Hepatocyte (in vitro differentiated cells): ENCODE data around the gene MBTPS1. TPM values are rescaled to one million over a fixed set of nuclear protein-coding genes. Genes with fewer than 3 reads are reported as not detected.

Experiments
- DNase-seq: peaks from one replicate; pipeline ENCODE4 v3.0.0-alpha.2; 2016; ENCODE audit warnings: low spot score
- H2AFZ ChIP-seq: fragments of 200-600 bp; sonication (generic); 2 replicates; pipeline ENCODE4 v1.6.0; 2016; ENCODE audit warnings: antibody characterized with exemption, mild to moderate bottlenecking
- H3K27ac ChIP-seq: fragments of 200-600 bp; sonication (generic); 2 replicates; pipeline ENCODE4 v1.5.1; 2016; ENCODE audit warnings: mild to moderate bottlenecking
- H3K27me3 ChIP-seq: fragments of 200-600 bp; sonication (generic); 2 replicates; pipeline ENCODE4 v1.6.1; 2016
- H3K36me3 ChIP-seq: fragments of 200-600 bp; sonication (generic); replicated peaks from 2 replicates; pipeline ENCODE4 v1.5.1; 2016; ENCODE audit warnings: low read depth; ENCODE audit not compliant: insufficient read depth
- H3K4me1 ChIP-seq: fragments of 200-600 bp; sonication (generic); 2 replicates; pipeline ENCODE4 v1.5.1; 2016; ENCODE audit warnings: mild to moderate bottlenecking, moderate library complexity; ENCODE audit not compliant: insufficient read depth
- H3K4me2 ChIP-seq: fragments of 200-600 bp; sonication (generic); 2 replicates; pipeline ENCODE4 v1.6.0; 2016
- H3K4me3 ChIP-seq: fragments of 200-600 bp; sonication (generic); 2 replicates; pipeline ENCODE4 v1.5.1; 2016; ENCODE audit warnings: mild to moderate bottlenecking
- H3K79me2 ChIP-seq: fragments of 200-600 bp; sonication (generic); 2 replicates; pipeline ENCODE4 v1.6.0; 2017; ENCODE audit warnings: mild to moderate bottlenecking
- H3K9me2 ChIP-seq: fragments of 200-600 bp; sonication (generic); replicated peaks from 2 replicates; pipeline ENCODE4 v1.6.0; 2017; ENCODE audit warnings: mild to moderate bottlenecking; ENCODE audit not compliant: insufficient read depth
- H3K9me3 ChIP-seq: fragments of 200-600 bp; sonication (generic); 2 replicates; pipeline ENCODE4 v1.5.1; 2016; ENCODE audit warnings: low read depth, mild to moderate bottlenecking
- H4K20me1 ChIP-seq: fragments of 200-600 bp; sonication (generic); 2 replicates; pipeline ENCODE4 v1.6.0; 2016; ENCODE audit warnings: mild to moderate bottlenecking; ENCODE audit not compliant: insufficient read depth, poor library complexity, severe bottlenecking
- CTCF ChIP-seq: fragments of 200-600 bp; sonication (generic); IDR thresholded peaks from 2 replicates; pipeline ENCODE4 v1.5.1; 2016; ENCODE audit warnings: antibody characterized with exemption, mild to moderate bottlenecking; ENCODE audit not compliant: poor library complexity
- EZH2 ChIP-seq: fragments of 200-600 bp; sonication (generic); IDR thresholded peaks from 2 replicates; pipeline ENCODE4 v1.6.1; 2016; ENCODE audit warnings: antibody characterized with exemption, mild to moderate bottlenecking, borderline replicate concordance
- EZH2phosphoT487 ChIP-seq: fragments of 200-600 bp; sonication (generic); IDR thresholded peaks from one replicate; pipeline ENCODE4 v1.6.1; 2018; ENCODE audit warnings: antibody characterized with exemption, mild to moderate bottlenecking, low read depth, moderate library complexity; ENCODE audit not compliant: unreplicated experiment, severe bottlenecking
- WGBS: methylation state at CpG from one replicate; pipeline ENCODE4 v1.1.6; 2016; ENCODE audit warnings: low lambda C conversion rate; ENCODE audit errors: missing lambda C conversion rate; 5-methylcytosine and 5-hydroxymethylcytosine counted together
- polyA plus RNA-seq: library from polyadenylated mRNA; unstranded; fragments of >200 nt; fragmentation: Nextera tagmentation; extraction: Ambion mirVana; gene quantifications from 2 replicates; pipeline ENCODE4 v1.2.1, GENCODE V29; 2016
- total RNA-seq: library from RNA; depleted of rRNA; stranded (reverse); fragments of >200 nt; gene quantifications from 2 replicates; pipeline ENCODE4 v1.2.3, GENCODE V29; 2014

Gene MBTPS1
- total and polyA plus RNA-seq, 2 experiments from 2014 or later = 65.9 to 76.8 TPM

GRCh38 chr16:84144859-84145639 is 28.3 kb upstream of the MBTPS1 start, which contains the start of the genes DNAAF1 and HSDL1:
DNAAF1 (plus strand) TSS chr16:84145308; CDS start chr16:84145441, 133 bp downstream.
HSDL1 (minus strand) TSS chr16:84145177; CDS start chr16:84131321, 13,856 bp downstream.
- TF ChIP-seq CTCF (peak; percentile 33), EZH2phosphoT487 (no peak)
- H3K79me2 ChIP-seq = peaks cover 46% of the 10 kb centered on the region
- H3K27me3 ChIP-seq = no peaks in the 10 kb centered on the region
- H3K4me3 ChIP-seq = peak within 1 kb of the TSS; percentile 99
- H4K20me1 ChIP-seq = no peaks in the 10 kb centered on the region
- no peaks in the 10 kb centered on the region for H3K9me2 ChIP-seq
- H3K9me3 ChIP-seq = no peaks in the 10 kb centered on the region
- H3K4me1 ChIP-seq = peaks cover 9% of the 10 kb centered on the region
- peak within 1 kb of the TSS; percentile 83 for H3K27ac ChIP-seq
- peak within 1 kb of the TSS; percentile 93 for H2AFZ ChIP-seq
- peak within 1 kb of the TSS; percentile 91 for H3K4me2 ChIP-seq
- no peaks in the 10 kb centered on the region for H3K36me3 ChIP-seq
- peak; percentile 97 for DNase-seq
- WGBS = under 1% methylated on average over 48 of the region's 89 CpGs

DNA sequence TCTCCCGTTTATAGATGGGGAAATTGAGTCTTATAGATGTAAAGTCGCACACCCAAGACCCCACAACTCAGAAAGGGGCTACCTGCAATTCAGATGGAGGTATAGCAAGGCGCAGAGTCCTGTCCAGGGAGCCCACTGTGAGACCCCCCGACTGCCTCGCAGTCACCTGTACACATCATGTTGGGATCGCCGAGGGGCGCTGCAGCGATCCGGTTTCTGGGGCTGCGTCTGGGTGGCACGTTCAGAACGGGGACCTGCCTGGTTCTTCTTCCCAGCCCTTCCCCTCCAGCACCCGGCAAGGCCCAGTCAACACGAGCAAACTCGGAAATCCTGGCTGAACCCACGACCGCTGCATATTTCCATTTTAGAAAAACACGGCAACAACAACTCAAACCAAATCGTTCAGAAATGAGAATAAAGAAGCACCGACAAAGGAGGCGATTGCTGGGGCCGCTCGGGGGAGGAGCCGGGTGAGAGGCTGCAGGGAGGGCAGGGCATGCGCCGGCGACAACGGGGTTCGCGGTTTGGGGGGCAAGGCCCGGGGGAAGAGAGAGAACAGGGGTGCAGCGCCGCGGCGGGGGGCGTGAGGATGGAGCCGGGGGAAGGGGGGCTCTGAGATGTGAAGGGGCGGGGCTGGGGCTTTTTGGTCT is 27.6 kb upstream of the MBTPS1 start:
- Histone ChIP-seq H3K36me3 (no peaks in the 10 kb centered on the region), H3K27me3 (no peaks in the 10 kb centered on the region), H2AFZ (peak overlapping the region; percentile 93), H3K4me3 (peak overlapping the region; percentile 99), H3K9me2 (no peaks in the 10 kb centered on the region), H4K20me1 (no peaks in the 10 kb centered on the region), H3K4me2 (peak overlapping the region; percentile 89), H3K9me3 (no peaks in the 10 kb centered on the region), H3K79me2 (peaks cover 53% of the 10 kb centered on the region), H3K27ac (peak overlapping the region; percentile 83), H3K4me1 (peaks cover 14% of the 10 kb centered on the region)
- peak; percentile 50 for DNase-seq
- WGBS = under 1% methylated on average over 31 of the region's 39 CpGs
- TF ChIP-seq EZH2phosphoT487 (no peak), CTCF (peak; percentile 20), EZH2 (no peak)

DNA sequence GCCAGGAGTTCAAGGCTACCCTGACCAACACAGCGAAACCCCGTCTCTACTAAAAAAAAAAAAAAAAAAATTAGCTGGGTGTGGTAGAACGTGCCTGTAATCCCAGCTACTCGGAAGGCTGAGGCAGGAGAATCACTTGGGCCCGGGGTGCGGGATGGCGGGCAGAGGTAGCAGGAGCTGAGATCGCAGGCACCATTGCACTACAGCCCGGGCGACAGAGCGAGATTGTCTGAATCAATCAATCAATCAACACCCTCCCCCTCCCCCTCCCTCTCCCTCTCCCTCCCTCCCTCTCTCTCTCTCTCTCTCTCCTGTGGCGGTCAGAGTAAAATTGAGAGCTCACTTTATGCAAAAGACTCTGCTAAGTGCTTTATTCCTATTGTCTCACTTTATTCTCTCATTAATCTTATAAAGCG is 27.1 kb upstream of the MBTPS1 start:
- Histone ChIP-seq H4K20me1 (no peaks in the 10 kb centered on the region), H2AFZ (peak overlapping the region; percentile 53), H3K79me2 (peaks cover 57% of the 10 kb centered on the region), H3K36me3 (no peaks in the 10 kb centered on the region), H3K9me2 (no peaks in the 10 kb centered on the region), H3K27ac (no peak overlapping the region), H3K4me3 (peak overlapping the region; percentile 99), H3K9me3 (no peaks in the 10 kb centered on the region), H3K4me1 (peaks cover 19% of the 10 kb centered on the region), H3K27me3 (no peaks in the 10 kb centered on the region), H3K4me2 (peak overlapping the region; percentile 89)
- WGBS = 19% methylated on average over 8 of the region's 13 CpGs
- TF ChIP-seq EZH2phosphoT487 = no peak
- TF ChIP-seq EZH2 = no peak
- no peak for TF ChIP-seq CTCF
- peak; percentile 26 for DNase-seq
